K562 (cell line): ENCODE data around the gene SPATA16.

Source experiments
- ADNP ChIP-seq: fragments of 200-800 bp; sonication (Bioruptor generic); IDR thresholded peaks from 2 replicates; pipeline ENCODE4 v1.6.1; 2016; ENCODE audit warnings: missing genetic modification characterization, missing compliant biosample characterization
- BCL6 ChIP-seq: fragments of 250-450 bp; sonication (Bioruptor Pico); IDR thresholded peaks from 2 replicates; pipeline ENCODE4 v1.4.0; 2020
- CREBBP ChIP-seq: IDR thresholded peaks from one replicate; pipeline ENCODE4 v1.6.1; 2012; ENCODE audit warnings: low read depth, mild to moderate bottlenecking, control low read depth, inconsistent platforms, low read length
- FOS ChIP-seq: IDR thresholded peaks from 3 replicates; pipeline ENCODE4 v1.6.1; 2011; ENCODE audit not compliant: insufficient read length; ENCODE audit errors: extremely low read depth
- HLTF ChIP-seq: fragments of 450-650 bp; IDR thresholded peaks from 2 replicates; pipeline ENCODE4 v1.6.1; 2016
- KAT8 ChIP-seq: fragments of 450-650 bp; IDR thresholded peaks from 2 replicates; pipeline ENCODE4 v1.6.1; 2016; ENCODE audit warnings: low read depth, mild to moderate bottlenecking
- SNRNP70 ChIP-seq: fragments of 200-400 bp; formaldehyde crosslinking; optimal IDR thresholded peaks from 2 replicates; pipeline ENCODE3; 2017; ENCODE audit warnings: low read depth, low read length
- TAF1 ChIP-seq: IDR thresholded peaks from 2 replicates; pipeline ENCODE4 v1.6.1; 2011; ENCODE audit warnings: mild to moderate bottlenecking, low read length, moderate library complexity; ENCODE audit not compliant: insufficient read depth, control insufficient read depth, severe bottlenecking; ENCODE audit errors: extremely low read depth

DNA sequence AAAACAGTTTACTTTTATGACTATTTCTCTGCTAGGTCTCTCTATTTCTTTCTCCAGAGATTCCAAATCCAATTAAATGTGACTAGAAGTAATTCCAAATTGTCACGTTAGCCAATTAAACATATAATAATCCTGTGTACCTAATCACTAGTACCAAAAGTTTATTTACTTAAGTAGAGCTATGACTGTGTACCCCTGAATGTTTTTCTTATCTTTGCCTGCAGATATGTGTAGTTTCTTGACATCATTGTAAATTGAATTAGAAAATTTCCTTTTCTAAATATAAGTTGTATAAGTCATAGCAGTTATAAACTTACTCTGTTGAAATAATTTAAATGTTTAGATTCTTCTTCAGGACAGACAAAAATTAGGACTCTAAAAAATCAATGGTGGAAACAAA is 163.3 kb downstream of the SPATA16 start:
- TF ChIP-seq SNRNP70 (no peak), KAT8 (no peak), FOS (no peak), TAF1 (no peak), ADNP (tag) (no peak), BCL6 (CRISPR knock-in tag) (no peak), HLTF (no peak), CREBBP (no peak)
